ENCODE data around the gene DAG1.

The DAG1 gene

GRCh38 chr3:49568965-49569364 is 98.9 kb downstream of the DAG1 start:
- Histone ChIP-seq H2AFZ (ENCODE audit: low read length) (no peak overlapping the region), H3K9me2 (ENCODE audit: low read depth, low read length) (no peaks in the 10 kb centered on the region), H3K9ac (ENCODE audit: low read length) (no peak overlapping the region), H3K4me3 (ENCODE audit: low read depth, low read length, poor library complexity, severe bottlenecking) (no peak overlapping the region), H3K27me3 (ENCODE audit: insufficient read depth, low read length) (no peaks in the 10 kb centered on the region; the same call in 1 of the 2 replicates), H3K9me3 (ENCODE audit: low read length) (no peaks in the 10 kb centered on the region), H4K20me1 (ENCODE audit: insufficient read depth, low read length) (no peaks in the 10 kb centered on the region), H3K36me3 (ENCODE audit: insufficient read depth, low read length) (no peaks in the 10 kb centered on the region), H3F3A (ENCODE audit: insufficient read depth, low read length) (no peaks in the 10 kb centered on the region), H3K4me2 (ENCODE audit: low read length) (no peak overlapping the region), H3K79me2 (ENCODE audit: insufficient read depth, low read length) (no peaks in the 10 kb centered on the region), H3K27ac (ENCODE audit: low read depth, low read length, poor library complexity, severe bottlenecking) (no peak overlapping the region), H3K4me1 (ENCODE audit: insufficient read depth, low read length, severe bottlenecking) (no peaks in the 10 kb centered on the region)
- TF ChIP-seq EZH2 (IDR thresholded peaks at IDR 0.05; ENCODE audit: borderline replicate concordance, low read length), result no peak

GRCh38 chr3:49570028-49570654 is 100.1 kb downstream of the DAG1 start:
- H3F3A ChIP-seq (ENCODE audit: insufficient read depth, low read length), result no peaks in the 10 kb centered on the region
- no peak overlapping the region for H3K4me2 ChIP-seq (ENCODE audit: low read length)
- H3K36me3 ChIP-seq (ENCODE audit: insufficient read depth, low read length), result no peaks in the 10 kb centered on the region
- H3K9me2 ChIP-seq (ENCODE audit: low read depth, low read length), result no peaks in the 10 kb centered on the region
- H2AFZ ChIP-seq (ENCODE audit: low read length), result no peak overlapping the region
- no peak overlapping the region for H3K9ac ChIP-seq (ENCODE audit: low read length)
- H3K4me1 ChIP-seq (ENCODE audit: insufficient read depth, low read length, severe bottlenecking), result no peaks in the 10 kb centered on the region
- H4K20me1 ChIP-seq (ENCODE audit: insufficient read depth, low read length), result no peaks in the 10 kb centered on the region
- no peaks in the 10 kb centered on the region for H3K79me2 ChIP-seq (ENCODE audit: insufficient read depth, low read length)
- no peaks in the 10 kb centered on the region for H3K9me3 ChIP-seq (ENCODE audit: low read length)
- H3K27ac ChIP-seq (ENCODE audit: low read depth, low read length, poor library complexity, severe bottlenecking), result no peak overlapping the region
- H3K4me3 ChIP-seq (ENCODE audit: low read depth, low read length, poor library complexity, severe bottlenecking), result no peak overlapping the region
- TF ChIP-seq EZH2 (IDR thresholded peaks at IDR 0.05; ENCODE audit: borderline replicate concordance, low read length) (no peak), CTCF (IDR thresholded peaks at IDR 0.05; ENCODE audit: low read length) (no peak)
- H3K27me3 ChIP-seq (ENCODE audit: insufficient read depth, low read length), result no peaks in the 10 kb centered on the region; the same call in 1 of the 2 replicates

DNA sequence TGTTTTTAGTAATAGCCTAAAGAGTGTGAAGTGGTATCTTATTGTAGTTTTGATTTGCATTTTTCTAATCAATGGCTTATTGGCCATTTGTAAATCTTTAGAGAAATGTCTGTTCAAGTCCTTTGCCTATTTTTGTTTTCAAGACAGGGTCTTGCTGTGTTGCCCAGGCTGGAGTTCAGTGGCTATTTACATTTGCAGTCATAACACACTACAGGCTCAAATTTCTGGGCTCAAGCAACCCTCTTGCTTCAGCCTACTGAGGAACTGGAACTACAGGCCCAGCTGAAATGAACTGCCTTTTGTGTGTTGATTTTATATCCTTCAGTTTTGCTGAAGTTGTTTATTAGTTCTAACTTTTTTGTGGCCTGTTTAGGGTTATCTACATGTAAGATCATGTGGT is 112.1 kb downstream of the DAG1 start:
- no peaks in the 10 kb centered on the region for H3F3A ChIP-seq (ENCODE audit: insufficient read depth, low read length)
- H3K9ac ChIP-seq (ENCODE audit: low read length), result no peak overlapping the region
- no peak overlapping the region for H2AFZ ChIP-seq (ENCODE audit: low read length)
- H3K36me3 ChIP-seq (ENCODE audit: insufficient read depth, low read length), result no peaks in the 10 kb centered on the region
- H3K27me3 ChIP-seq (ENCODE audit: insufficient read depth, low read length), result no peaks in the 10 kb centered on the region
- TF ChIP-seq CTCF (IDR thresholded peaks at IDR 0.05; ENCODE audit: low read length) (no peak), EZH2 (IDR thresholded peaks at IDR 0.05; ENCODE audit: borderline replicate concordance, low read length) (no peak)
- no peak overlapping the region for H3K4me2 ChIP-seq (ENCODE audit: low read length)
- H3K4me3 ChIP-seq (ENCODE audit: low read depth, low read length, poor library complexity, severe bottlenecking), result no peak overlapping the region
- no peaks in the 10 kb centered on the region for H3K4me1 ChIP-seq (ENCODE audit: insufficient read depth, low read length, severe bottlenecking)
- no peaks in the 10 kb centered on the region for H4K20me1 ChIP-seq (ENCODE audit: insufficient read depth, low read length)
- no peaks in the 10 kb centered on the region for H3K9me3 ChIP-seq (ENCODE audit: low read length)
- no peak overlapping the region for H3K27ac ChIP-seq (ENCODE audit: low read depth, low read length, poor library complexity, severe bottlenecking)
- H3K9me2 ChIP-seq (ENCODE audit: low read depth, low read length), result no peaks in the 10 kb centered on the region
- no peaks in the 10 kb centered on the region for H3K79me2 ChIP-seq (ENCODE audit: insufficient read depth, low read length)

All from OCI-LY1 (cell line).